AG09309 (cell line): ENCODE results near the gene CYP4X1.
"Not testable (repeated sequence)": the region's sequence is repeated elsewhere in the genome, so short reads cannot be mapped to it uniquely, and the experiment has no call there.

ENCODE experiments used
- DNase-seq: peaks from one replicate; pipeline ENCODE4 v3.0.0-alpha.2; 2010; ENCODE audit warnings: low read depth
- H3K4me3 ChIP-seq: 2 replicates; pipeline ENCODE4 v1.5.1; 2011; ENCODE audit warnings: mild to moderate bottlenecking, low read depth, low read length, moderate library complexity; ENCODE audit not compliant: control insufficient read depth
- CTCF ChIP-seq: IDR thresholded peaks from 2 replicates; pipeline ENCODE4 v1.5.1; 2011; ENCODE audit warnings: mild to moderate bottlenecking, low read depth, low read length, inconsistent platforms; ENCODE audit not compliant: insufficient read depth, control insufficient read depth; ENCODE audit errors: missing control alignments

CYP4X1 gene

GRCh38 chr1:47023268-47024140 lies at the start of gene CYP4X1:
CYP4X1 (plus strand) TSS chr1:47023669; CDS start chr1:47023818, 149 bp downstream.
- TF ChIP-seq CTCF, result no peak
- no peak within 1 kb of the TSS for H3K4me3 ChIP-seq
- no peak for DNase-seq

DNA sequence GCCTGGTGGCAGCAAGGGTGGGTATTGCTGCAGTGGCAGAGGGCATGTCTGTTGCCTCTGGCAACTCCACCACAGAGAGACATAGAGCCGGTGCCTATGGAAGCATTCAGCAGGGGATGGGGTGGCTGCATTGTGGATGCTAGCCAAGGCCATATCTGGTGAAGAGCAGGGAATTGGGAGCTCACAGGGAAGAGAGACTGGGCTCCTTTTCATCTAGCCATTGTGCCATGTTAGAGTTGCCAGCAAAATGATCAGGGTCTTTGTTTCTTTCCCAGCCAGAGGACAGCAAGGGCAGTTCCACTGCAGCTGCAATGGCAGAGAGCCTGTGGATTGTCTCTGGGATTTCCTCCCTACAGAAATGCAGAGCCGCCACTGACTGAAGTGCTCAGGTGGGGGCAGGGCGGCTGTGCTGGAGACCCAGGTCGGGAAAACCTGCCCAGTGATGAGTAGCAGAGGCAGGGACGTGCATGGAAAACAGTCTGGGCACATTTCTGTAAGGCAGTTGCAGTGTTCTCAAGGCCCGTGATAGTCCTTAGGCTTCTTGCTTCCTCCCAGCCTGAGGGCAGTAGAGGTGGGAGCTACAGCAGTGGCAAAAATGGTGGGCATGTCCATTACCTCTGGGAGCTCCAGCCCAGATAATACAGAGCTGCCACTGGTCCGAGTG lies 40.2 kb upstream of the CYP4X1 start:
- H3K4me3 ChIP-seq, result no peak overlapping the region
- TF ChIP-seq CTCF, result no peak
- DNase-seq, result no peak

DNA sequence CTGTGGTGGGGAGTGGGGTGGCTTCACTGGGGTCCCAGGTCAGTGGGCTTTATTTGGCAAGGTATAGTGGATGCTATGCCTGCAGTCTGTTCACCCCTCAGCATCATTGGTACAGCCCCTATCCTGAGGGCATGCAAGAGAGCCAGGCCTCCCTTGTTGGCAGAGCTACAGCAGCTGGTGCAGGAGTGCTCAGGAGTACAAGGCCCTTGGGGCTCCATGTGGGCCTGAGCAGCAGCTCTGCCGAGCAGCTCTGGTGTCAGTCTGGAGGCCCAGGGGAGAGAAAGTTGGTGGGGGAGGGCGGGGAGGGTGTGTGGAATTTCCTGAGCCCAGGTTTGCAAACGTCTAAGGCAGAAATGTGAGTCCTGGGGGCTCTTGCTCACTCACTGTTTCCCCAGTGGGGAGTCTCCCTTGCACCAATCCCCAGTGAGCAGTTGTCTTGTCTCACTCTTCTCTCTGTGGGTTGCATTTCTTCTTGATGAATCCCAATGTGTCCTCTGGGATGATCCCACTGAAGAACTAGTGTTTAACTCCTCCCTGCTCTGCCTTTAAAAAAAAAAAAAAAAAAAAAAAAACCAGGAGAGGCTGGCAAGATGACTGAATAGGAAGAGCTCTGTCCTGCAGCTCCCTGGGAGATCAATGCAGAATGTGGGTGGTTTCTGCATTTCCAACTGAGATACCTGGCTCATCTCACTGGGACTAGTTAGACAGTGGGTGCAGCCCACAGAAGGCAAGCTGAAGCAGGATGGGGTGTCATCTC lies 39.5 kb upstream of the CYP4X1 start:
- DNase-seq, result no peak
- no peak overlapping the region for H3K4me3 ChIP-seq
- no peak for TF ChIP-seq CTCF

- H3K4me3 ChIP-seq, DNase-seq: not testable (repeated sequence)
These were observed 32.9 kb upstream of the CYP4X1 start for GRCh38 chr1:46990541-46990940.

- no peak for DNase-seq
- no peak for TF ChIP-seq CTCF
- H3K4me3 ChIP-seq, result no peak overlapping the region
These were observed 32.2 kb upstream of the CYP4X1 start for GRCh38 chr1:46991083-46991923.

- H3K4me3 ChIP-seq, result no peak overlapping the region
- TF ChIP-seq CTCF, result no peak
- no peak for DNase-seq
These were observed 26.7 kb upstream of the CYP4X1 start for GRCh38 chr1:46996659-46997281.
